Uterus (tissue), 4 donors: ENCODE data around the gene ANKUB1. TPM values are rescaled to one million over a fixed set of nuclear protein-coding genes. Genes with fewer than 3 reads are reported as not detected.

Source experiments
- DNase-seq, 2 donors: peaks; one replicate each; pipeline ENCODE4 v3.0.0-alpha.2; 2019 to 2020
- H3K27ac ChIP-seq, 2 donors: fragments of 200-600 bp; sonication (generic); 1 replicate in 1 of 2; 2 replicates in 1 of 2; pipeline ENCODE4 v1.5.1; 2016 to 2018
- H3K27me3 ChIP-seq, 2 donors: fragments of 200-600 bp; sonication (generic); one replicate each; pipeline ENCODE4 v1.5.1; 2018 to 2019; ENCODE audit warnings: control low read depth in 1 of 2
- H3K36me3 ChIP-seq, 2 donors: fragments of 200-600 bp; sonication (generic); one replicate each; pipeline ENCODE4 v1.5.1; 2019; ENCODE audit warnings: control low read depth in 1 of 2
- H3K4me1 ChIP-seq, 2 donors: fragments of 200-600 bp; sonication (generic); one replicate each; pipeline ENCODE4 v1.5.1; 2018 to 2019; ENCODE audit warnings: control low read depth in 1 of 2
- H3K4me3 ChIP-seq, 2 donors: fragments of 200-600 bp; sonication (generic); 1 replicate in 1 of 2; 2 replicates in 1 of 2; pipeline ENCODE4 v1.5.1; 2018 to 2019; ENCODE audit warnings: mild to moderate bottlenecking in 1 of 2
- H3K9me3 ChIP-seq, 2 donors: fragments of 200-600 bp; sonication (generic); one replicate each; pipeline ENCODE4 v1.5.1; 2019; ENCODE audit warnings: control low read depth in 1 of 2
- POLR2A ChIP-seq, 2 donors: fragments of 450-650 bp; IDR thresholded peaks; one replicate each; pipeline ENCODE4 v1.6.1; 2016; ENCODE audit warnings: antibody characterized with exemption in 2 of 2, mild to moderate bottlenecking in 1 of 2, moderate library complexity in 1 of 2
- intact Hi-C: fragments of 100-400 bp; cut with DNase I; formaldehyde crosslinking; loops from one replicate; pipeline ENCODE4 v1.15.1; 2023; ENCODE audit warnings: low total_unique reads
- total RNA-seq, 4 donors: library from RNA; depleted of rRNA in 3 of 4; stranded (reverse); fragments of >200 nt in 3 of 4; gene quantifications; one replicate each; pipeline versions ENCODE4 v1.1.0 to v1.2.4, GENCODE V29; 2014 to 2023
- TF ChIP-seq, protein P1 (sequence below), 4 experiments: fragments of 200-600 bp in 2 of 4; fragments of 450-650 bp in 2 of 4; sonication (generic) in 2 of 4; IDR thresholded peaks; one replicate each; pipeline ENCODE4 v1.5.1; 2016 to 2019; ENCODE audit warnings: antibody characterized with exemption in 4 of 4, mild to moderate bottlenecking in 2 of 4, moderate library complexity in 1 of 4
- donor health status: DM: yes; HTN: yes; CAD: no.

ANKUB1 gene
- total RNA-seq, 4 donors from 2014 or later, result 0.51 to 1.0 TPM; not detected in 2

DNA sequence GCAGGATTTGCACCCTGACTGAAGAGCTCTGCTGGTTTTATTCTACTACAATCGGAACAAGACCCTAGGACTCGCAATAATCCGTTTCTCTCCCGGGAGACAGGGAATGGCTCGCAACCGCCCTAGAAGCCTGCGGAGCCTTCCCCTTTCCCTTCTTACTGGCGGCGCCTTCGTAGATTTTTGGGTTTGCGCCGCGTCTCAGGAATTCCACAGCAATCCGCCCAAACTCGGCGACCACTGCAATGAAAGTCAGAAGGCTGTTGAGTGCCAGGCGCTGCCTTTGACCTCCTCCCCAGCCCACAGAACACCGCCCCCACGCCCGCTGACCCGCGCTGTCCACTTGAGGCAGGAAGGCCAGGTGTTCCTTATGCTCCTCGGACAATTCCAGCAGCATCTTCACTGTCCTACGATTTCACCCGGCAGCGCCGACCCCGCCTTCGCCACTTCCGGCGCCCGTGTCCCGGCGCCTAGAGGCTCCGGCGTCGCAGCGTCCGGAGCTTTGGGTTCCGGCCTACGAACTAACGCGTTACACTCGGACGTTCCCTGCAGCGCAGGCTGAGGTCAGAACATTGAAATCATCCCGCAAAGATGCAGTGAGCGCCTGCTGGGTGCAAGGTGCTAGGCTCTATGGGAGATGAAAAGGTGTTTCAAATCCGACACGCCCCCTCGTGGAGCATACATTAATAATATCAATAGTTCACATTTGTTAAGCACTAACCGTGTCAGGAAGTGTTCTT is 40.1 kb downstream of the ANKUB1 start, which contains the start of gene COMMD2:
Gene COMMD2, minus strand, starts transcription at position 439 of the 737 bp plus-strand sequence. Its CDS starts 45 bp downstream, at position 394.
- Histone ChIP-seq H3K27ac (peak within 1 kb of the TSS; percentile 84 to 87), H3K4me1 (peaks cover 0 to 6% of the 10 kb centered on the region in 2 donors), H3K27me3 (no peaks in the 10 kb centered on the region), H3K9me3 (no peaks in the 10 kb centered on the region), H3K36me3 (no peaks in the 10 kb centered on the region), H3K4me3 (peak within 1 kb of the TSS; percentile 67 to 84)
- intact Hi-C loops, result no loop called here
- TF ChIP-seq, protein P1, sequence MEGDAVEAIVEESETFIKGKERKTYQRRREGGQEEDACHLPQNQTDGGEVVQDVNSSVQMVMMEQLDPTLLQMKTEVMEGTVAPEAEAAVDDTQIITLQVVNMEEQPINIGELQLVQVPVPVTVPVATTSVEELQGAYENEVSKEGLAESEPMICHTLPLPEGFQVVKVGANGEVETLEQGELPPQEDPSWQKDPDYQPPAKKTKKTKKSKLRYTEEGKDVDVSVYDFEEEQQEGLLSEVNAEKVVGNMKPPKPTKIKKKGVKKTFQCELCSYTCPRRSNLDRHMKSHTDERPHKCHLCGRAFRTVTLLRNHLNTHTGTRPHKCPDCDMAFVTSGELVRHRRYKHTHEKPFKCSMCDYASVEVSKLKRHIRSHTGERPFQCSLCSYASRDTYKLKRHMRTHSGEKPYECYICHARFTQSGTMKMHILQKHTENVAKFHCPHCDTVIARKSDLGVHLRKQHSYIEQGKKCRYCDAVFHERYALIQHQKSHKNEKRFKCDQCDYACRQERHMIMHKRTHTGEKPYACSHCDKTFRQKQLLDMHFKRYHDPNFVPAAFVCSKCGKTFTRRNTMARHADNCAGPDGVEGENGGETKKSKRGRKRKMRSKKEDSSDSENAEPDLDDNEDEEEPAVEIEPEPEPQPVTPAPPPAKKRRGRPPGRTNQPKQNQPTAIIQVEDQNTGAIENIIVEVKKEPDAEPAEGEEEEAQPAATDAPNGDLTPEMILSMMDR (IDR thresholded peaks at IDR 0.05), result peak; percentile 16 to 42 (median 31)
- TF ChIP-seq POLR2A (IDR thresholded peaks at IDR 0.05), result peak; percentile 50 to 62
- DNase-seq, result peak; percentile 71 to 76

DNA sequence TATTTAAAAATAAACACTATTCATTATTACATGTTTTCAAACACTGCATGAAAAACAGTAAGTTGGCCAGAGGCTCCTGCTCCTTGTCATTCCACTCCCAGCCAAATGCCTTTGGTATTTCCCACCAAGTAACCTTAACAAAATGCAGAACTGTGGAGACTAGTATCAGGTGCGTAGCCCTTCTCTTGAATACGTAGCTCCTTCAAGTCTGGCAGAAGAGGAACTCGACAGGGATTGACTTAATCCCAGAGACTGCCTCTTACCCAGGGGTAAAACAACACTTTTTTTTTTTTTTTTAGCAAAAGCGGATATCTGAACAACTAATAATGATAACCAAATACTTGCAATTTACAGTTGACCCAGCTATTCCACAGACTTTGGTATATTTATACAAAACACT is 40.8 kb downstream of the ANKUB1 start:
- Histone ChIP-seq H3K36me3 (no peaks in the 10 kb centered on the region), H3K27me3 (no peaks in the 10 kb centered on the region), H3K4me1 (peaks cover 0 to 6% of the 10 kb centered on the region in 2 donors), H3K9me3 (no peaks in the 10 kb centered on the region), H3K4me3 (peak overlapping the region; percentile 67 to 84), H3K27ac (peak overlapping the region; percentile 84 to 87)
- TF ChIP-seq, protein P1 (IDR thresholded peaks at IDR 0.05), result no peak
- no peak for TF ChIP-seq POLR2A (IDR thresholded peaks at IDR 0.05)
- intact Hi-C loops, result no loop called here
- no peak for DNase-seq

DNA sequence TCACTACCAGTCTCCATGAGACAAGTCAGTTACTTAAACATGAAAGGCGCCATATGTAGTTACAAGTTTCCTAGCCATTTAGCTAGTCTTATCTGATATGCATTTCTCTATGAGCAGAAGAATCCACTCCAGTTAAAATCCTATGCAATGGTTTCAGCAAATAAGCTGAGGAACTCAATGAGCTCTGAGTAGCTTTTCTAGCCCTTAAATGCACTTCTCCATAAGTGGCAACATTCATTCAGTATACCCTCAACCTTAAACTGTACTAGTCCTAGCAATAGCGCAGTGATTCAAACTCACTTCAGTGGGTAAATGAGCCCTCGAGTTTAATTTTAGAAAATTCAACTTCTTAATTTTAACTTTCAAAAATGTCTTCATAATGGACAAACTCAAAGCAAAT is 47.7 kb downstream of the ANKUB1 start:
- Histone ChIP-seq H3K4me3 (no peak overlapping the region), H3K27ac (peak overlapping the region in 1 of 2 donors; percentile 56), H3K4me1 (no peaks in the 10 kb centered on the region), H3K9me3 (no peaks in the 10 kb centered on the region), H3K36me3 (no peaks in the 10 kb centered on the region), H3K27me3 (no peaks in the 10 kb centered on the region)
- no peak for DNase-seq
- intact Hi-C loops, result no loop called here
- TF ChIP-seq, protein P1 (IDR thresholded peaks at IDR 0.05), result no peak
- TF ChIP-seq POLR2A (IDR thresholded peaks at IDR 0.05), result no peak

DNA sequence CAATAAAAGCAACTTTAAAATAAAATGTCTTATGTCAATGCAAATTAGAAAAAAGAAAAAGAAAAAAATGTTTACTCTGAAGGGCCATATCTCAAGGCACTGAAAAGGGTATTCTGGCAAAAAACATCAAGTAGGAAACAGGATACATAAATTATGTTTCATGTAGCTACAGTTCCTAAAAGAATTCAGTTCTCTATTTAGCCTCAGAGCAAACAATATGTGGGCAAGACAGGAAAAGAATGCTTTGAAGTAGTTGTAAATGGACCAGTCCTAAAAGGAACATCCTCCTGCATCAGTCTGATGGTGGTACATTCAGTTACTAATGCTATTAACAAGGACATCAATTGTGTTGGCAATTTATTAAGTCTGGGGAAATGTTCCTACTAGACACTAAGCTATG is 48.2 kb downstream of the ANKUB1 start:
- intact Hi-C loops, result no loop called here
- DNase-seq, result no peak
- H3K27me3 ChIP-seq, result no peaks in the 10 kb centered on the region
- no peak overlapping the region for H3K27ac ChIP-seq
- no peaks in the 10 kb centered on the region for H3K9me3 ChIP-seq
- H3K36me3 ChIP-seq, result no peaks in the 10 kb centered on the region
- H3K4me3 ChIP-seq, result no peak overlapping the region
- H3K4me1 ChIP-seq, result no peaks in the 10 kb centered on the region
- no peak for TF ChIP-seq POLR2A (IDR thresholded peaks at IDR 0.05)
- TF ChIP-seq, protein P1 (IDR thresholded peaks at IDR 0.05), result no peak

DNA sequence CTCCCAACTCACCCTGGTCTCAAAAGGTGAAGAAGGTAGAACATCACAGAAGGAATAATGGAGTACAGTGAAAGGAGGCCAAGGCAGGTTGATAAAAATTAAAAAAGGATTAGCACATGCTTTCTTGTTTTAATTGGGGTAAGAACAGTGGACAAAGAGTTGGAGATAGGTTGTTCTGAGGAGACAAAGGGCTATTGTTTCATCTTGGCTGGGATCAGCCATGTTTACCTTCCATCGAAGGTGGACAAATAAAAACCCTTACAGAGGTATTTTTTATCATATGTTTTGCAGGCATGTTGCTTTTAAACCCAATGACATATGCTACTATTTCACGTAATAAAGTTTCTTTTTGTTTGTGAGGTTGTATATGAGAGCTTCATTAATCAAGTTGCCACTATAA is 53.0 kb downstream of the ANKUB1 start:
- intact Hi-C loops, result no loop called here
- Histone ChIP-seq H3K36me3 (no peaks in the 10 kb centered on the region), H3K9me3 (no peaks in the 10 kb centered on the region), H3K27ac (no peak overlapping the region), H3K4me3 (no peak overlapping the region), H3K27me3 (no peaks in the 10 kb centered on the region), H3K4me1 (no peaks in the 10 kb centered on the region)
- no peak for DNase-seq
- TF ChIP-seq POLR2A (IDR thresholded peaks at IDR 0.05), result no peak
- TF ChIP-seq, protein P1 (IDR thresholded peaks at IDR 0.05), result no peak
